Measurements from ENCODE around the gene GSDME.
"Not testable (repeated sequence)": the region's sequence is repeated elsewhere in the genome, so short reads cannot be mapped to it uniquely, and the experiment has no call there.

GSDME gene

GRCh38 chr7:24757353-24758275 is at the start of gene GSDME:
GSDME (minus strand) TSS chr7:24757464; CDS start chr7:24749774, 7,690 bp downstream.
- no peak for DNase-seq

DNA sequence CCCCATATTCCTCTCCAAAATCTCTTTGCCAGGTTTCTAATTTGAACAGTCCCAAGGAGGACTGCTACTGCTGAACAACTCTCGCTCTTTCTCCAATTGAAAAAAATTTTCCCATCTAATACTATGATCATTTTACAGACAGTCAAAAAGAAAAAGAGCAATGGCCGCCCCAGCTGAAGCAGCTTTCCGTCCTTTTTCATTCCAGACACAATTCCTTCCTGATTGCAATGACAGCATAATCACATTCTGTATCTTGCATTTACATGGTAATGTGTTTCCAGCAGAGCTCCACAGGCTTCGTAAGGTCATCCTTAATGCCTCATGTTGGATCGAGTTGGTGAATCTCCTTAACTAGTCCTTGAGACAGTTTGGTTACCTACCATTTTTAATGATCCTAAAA is 45.0 kb upstream of the GSDME start:
- DNase-seq = no peak

DNA sequence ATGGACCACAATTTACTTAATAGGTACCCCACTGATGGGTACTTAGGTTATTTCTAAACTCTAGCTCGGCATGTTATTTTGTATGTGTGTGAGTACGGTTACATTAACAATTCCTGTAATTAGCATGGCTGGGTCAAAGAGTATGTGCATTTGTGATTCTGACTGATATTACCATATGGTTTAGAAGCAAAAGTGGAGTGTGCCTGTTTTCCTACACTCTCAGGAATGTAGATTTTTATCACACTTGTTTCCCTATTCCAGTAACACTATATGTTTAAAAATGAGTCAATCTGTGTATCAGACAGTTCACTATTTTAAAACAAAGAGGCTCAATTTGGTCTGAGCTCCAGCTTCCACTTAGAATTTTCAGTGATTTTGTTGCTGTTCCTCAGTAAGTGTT is 44.6 kb upstream of the GSDME start:
- no peak for DNase-seq

DNA sequence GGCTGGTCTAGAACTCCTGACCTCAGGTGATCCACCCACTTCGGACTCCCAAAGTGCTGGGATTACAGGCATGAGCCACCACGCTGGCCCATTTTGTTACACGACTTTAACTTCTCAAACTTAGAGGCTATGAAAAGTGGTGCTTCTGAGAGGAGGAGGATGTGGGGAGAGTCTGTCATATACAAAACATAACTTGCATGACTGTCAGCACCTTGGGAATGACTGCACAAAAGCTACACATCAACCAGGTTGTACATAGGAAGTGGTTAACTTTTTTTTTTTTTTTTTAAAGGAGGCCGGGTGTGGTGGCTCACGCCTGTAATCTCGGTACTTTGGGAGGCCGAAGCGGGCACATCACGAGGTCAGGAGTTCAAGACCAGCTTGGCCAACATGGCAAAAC is 43.4 kb upstream of the GSDME start:
- no peak for DNase-seq

DNA sequence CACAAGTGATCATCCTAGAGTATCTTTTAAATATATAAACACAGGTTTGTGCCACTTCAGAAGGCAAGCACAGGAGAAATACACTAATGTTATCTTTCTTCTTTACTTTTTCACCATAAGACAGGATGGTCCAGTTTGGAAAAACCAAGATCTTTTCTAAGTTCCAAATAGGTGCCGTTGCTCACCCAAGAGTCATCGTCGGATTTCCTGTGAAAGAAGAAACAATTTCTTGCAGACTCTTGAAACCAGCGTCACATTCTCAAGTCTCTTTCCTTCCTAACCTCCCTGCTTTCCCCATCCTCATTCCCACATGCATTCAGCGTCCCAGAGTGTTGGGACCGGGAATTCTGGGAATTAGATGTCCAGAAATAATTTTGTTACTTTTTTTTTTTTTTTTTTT is 42.8 kb upstream of the GSDME start:
- DNase-seq = no peak

- no peak for DNase-seq
Measured at GRCh38 chr7:24799506-24799905, 42.2 kb upstream of the GSDME start.

DNA sequence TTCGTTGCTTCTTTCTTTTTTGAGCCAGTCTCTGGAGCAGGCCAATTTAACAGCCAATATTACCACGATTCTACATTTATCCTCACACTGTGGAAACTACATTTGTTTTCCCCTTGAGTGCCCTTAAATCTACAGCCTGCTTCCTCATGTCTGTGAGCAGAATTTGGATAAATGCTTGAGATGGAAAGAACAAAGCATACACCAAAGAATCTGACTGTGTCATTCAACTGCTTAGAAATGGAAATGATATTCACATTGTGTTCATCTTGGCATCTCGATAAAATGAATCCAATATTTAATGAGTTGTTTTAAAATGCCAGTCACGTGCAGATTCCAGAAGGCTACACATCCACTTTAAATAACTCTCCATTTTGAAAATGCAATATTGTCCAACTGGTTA is 41.0 kb upstream of the GSDME start:
- no peak for DNase-seq

GRCh38 chr7:24797270-24797669 is 40.0 kb upstream of the GSDME start:
- DNase-seq = no peak

- no peak for DNase-seq
Measured at GRCh38 chr7:24795407-24795767, 38.1 kb upstream of the GSDME start.

DNA sequence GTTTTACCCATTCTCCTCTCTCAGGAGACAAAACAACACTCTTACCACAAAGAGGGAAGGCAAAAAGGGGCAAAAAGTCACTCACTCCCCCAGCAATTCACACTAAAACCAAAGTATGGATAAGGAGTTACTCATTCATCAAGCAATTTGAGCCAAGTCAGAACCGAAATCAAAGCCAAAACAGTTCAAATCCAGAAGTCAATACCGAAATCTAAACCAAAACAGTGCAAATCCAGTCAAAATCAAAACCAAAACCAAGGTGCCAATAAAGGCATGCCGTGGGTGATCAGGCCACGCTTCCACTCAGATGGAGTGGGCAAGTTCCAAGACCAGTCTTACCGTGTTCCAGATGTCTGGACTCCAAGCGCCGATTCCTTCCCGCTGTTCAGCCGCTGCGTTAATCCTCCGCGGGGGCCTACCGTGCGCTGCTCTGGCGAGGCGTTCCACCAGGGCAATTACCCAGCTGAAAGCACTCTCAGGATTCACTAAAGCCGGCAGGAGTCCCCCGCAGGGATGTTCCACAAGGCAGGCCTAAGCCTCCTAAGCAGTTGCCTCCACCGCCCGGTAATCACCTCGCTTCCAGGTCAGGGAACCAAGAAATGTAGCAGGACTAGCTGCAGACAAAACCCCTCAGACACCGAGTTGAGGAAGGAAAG is 37.6 kb upstream of the GSDME start:
- DNase-seq = not testable (repeated sequence)

GRCh38 chr7:24793982-24794648 is 36.9 kb upstream of the GSDME start:
- no peak for DNase-seq

GRCh38 chr7:24788961-24789576 is 31.8 kb upstream of the GSDME start:
- no peak for DNase-seq

GRCh38 chr7:24788075-24788474 is 30.8 kb upstream of the GSDME start:
- no peak for DNase-seq

GRCh38 chr7:24786941-24787340 is 29.7 kb upstream of the GSDME start:
- DNase-seq = no peak

DNA sequence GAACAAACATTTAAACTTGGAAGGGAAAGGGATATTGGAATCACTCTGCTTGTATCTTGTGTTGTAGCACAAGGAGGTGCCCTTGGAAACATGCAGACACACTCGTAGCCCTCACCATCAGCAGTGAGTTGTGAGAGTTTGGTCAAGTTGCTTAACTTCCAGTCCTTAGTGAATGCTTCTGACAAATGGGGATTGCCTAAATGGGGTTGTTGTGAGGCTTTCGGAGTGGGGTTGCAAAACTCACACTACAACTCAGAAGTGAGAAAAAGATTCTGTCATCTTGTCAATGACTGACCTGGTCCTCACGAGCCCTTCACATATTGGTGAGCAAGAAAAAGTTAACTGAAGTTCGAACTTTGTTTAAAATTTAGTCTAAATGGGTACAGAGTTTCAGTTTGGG is 29.0 kb upstream of the GSDME start:
- DNase-seq = no peak

- no peak for DNase-seq
Measured at GRCh38 chr7:24784277-24784676, 27.0 kb upstream of the GSDME start.

GRCh38 chr7:24783698-24784097 is 26.4 kb upstream of the GSDME start:
- DNase-seq = no peak

DNA sequence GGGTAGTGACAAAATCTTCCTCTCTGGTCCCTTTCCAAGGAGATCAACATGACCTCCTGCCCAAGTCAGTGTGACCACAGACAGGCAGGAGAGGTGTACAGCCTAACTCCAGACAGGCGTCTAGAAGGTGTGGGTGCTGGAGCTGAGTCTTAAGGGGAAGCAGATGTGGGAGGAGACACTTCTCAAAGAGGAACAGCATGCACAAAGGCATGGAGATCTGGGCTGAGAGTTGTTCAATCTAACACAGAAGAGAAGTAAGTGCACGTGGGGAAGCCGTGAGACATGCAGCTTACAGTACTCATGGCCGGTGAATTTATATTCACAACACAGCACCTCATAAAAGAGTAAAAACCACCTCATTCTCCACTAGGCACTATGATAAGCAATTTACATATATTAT is 23.8 kb upstream of the GSDME start:
- no peak for DNase-seq

- DNase-seq = no peak
Measured at GRCh38 chr7:24779283-24779655, 22.0 kb upstream of the GSDME start.

- DNase-seq = no peak
Measured at GRCh38 chr7:24778543-24779282, 21.4 kb upstream of the GSDME start.

GRCh38 chr7:24777806-24778205 is 20.5 kb upstream of the GSDME start:
- DNase-seq = no peak

DNA sequence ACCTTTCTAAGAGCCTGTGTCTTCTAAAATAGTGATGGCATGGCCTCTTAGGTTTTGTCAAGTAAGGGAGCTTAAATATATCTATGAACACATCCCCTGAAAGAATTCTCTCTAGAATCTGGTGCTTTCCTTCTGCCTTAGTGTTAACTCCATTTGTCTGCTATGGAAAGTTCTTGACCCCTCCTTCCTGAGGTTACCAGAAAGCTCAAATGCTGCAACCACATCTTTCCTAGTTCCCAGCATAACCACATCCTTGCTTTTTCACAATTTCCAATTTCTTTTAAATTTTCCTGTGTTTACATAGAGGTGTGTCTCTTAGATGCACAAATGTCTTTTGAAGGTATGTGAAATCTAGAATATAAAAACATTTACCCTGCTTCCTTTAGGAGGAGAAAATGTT is 16.4 kb upstream of the GSDME start:
- no peak for DNase-seq

DNA sequence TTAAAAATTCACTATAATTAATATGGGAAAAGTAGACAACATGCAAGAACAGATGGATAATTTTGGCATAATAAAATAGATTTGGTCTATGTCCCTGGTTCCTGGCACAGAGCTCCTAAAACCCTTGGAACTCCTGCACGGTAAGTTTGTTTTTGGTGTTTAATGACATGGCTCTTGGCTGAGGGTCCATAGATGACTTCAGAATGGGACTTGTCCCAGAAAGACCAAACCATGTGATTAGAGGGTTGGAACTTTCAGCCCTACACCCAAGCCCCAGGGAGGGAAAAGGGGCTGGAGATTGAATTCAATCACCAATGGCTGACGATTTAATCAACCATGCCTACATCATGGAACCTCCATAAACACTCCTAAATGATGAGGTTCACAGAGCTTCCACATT is 12.6 kb upstream of the GSDME start:
- no peak for DNase-seq

Measured in NCI-H2081 (cell line).